ENCODE results near the gene TBC1D17.
"Not testable (repeated sequence)": the region's sequence is repeated elsewhere in the genome, so short reads cannot be mapped to it uniquely, and the experiment has no call there.

The TBC1D17 gene

DNA sequence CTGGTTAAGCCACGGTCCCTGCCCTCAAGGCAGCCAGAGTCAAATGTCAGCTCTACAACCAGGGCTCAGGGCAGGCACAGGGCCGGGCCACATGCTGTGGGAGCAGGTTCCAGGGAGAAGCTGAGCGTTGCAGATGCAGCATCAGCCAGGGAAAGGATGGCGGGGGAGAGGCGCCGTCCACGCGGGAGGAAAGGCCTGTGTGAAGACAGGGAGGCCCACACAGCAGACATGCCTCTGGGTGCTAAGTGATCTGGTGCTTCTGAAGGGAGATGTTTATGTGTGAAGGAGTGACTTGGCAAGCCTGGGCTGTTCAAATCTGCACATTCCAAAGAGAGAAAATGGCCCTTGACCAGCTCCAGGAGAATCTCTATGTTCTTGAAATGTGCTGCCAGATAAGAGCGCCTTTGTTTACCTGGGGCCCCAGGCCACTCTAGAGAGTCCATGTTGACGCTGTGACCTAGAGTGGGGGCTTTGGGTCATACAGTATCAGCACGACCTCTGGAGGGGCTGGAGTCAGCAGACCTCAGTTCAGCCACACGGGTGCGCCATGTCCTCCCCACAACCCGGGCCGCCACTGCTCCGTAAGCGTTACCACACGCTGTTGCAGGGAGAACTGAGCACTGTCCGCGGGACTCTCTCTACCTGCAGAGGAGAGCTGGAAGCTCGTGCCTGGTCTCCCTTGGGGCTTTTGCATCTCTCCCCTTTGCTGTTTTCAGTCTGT lies 35.6 kb downstream of the TBC1D17 start:
- no peak for TF ChIP-seq POLR2A (IDR thresholded peaks at IDR 0.05; ENCODE audit: low read length)
- TF ChIP-seq GATA1 (IDR thresholded peaks at IDR 0.05; ENCODE audit: low read depth, low read length): no peak
- no peak for DNase-seq

DNA sequence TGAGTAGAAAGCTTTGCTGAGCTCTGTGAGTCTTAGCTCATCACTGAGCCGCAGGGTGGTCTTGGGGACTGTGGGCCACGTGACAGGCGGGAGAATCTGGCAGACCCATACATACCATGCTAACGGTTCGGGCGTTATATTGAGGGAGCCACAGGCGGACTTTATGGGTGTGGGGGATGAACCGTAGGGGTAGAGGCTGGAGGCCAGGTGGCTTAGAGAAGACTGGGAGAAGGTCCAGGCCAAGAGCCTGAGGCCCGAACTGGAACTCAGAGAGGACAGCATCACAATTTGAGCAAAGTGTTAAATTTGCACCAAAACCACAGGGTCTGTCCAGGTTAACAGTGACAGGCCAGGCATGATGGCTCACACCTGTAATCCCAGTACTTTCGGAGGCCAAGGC lies 36.2 kb downstream of the TBC1D17 start:
- no peak for TF ChIP-seq GATA1 (IDR thresholded peaks at IDR 0.05; ENCODE audit: low read depth, low read length)
- TF ChIP-seq POLR2A (IDR thresholded peaks at IDR 0.05; ENCODE audit: low read length): no peak
- no peak for DNase-seq

- TF ChIP-seq GATA1 (IDR thresholded peaks at IDR 0.05; ENCODE audit: low read depth, low read length): no peak
- TF ChIP-seq POLR2A (IDR thresholded peaks at IDR 0.05; ENCODE audit: low read length): no peak
- DNase-seq: no peak
These were observed 37.8 kb downstream of the TBC1D17 start for GRCh38 chr19:49915271-49915670.

DNA sequence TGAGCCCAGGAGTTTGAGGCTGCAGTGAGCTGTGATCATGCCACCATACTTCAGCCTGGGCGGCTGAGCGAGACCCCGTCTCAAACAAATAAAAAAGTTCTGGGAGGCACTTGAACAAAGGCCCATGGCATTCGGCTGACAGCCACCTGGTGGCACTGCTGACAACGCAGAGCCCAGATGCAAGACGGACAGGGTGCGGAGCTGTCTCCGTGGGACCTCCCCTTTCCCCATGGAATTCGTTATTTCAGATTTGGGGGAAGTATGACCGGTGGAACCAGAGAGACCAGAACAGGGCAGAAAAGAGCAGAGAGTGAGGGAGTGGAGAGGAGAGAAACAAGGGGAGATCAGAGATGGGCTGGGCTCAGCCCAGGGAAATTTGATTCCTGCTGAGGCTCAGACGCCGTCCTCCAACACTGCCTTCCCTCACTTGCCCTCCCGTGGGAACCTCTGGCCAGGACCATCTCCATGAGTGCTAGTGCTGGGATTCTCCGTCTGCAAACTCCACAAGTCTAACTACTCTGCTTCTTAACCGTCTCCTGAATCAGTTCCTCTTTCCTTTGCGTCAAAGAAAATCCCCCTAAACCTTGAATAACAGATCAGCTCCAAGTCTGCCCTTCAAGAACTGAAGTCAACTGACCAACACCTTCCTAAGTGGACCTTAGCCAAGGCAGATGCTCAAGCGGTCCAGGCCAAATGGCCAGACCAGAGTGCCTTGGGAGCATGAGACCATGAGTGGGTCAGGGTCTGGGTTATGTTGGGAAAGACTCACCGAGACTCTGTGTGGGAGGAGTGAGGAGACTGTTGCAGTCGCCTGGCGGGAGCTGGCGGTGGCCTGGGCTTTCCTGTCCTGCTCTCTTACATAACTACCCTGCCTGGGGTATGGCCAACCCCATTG lies 39.6 kb downstream of the TBC1D17 start:
- TF ChIP-seq GATA1 (IDR thresholded peaks at IDR 0.05; ENCODE audit: low read depth, low read length): no peak
- no peak for TF ChIP-seq POLR2A (IDR thresholded peaks at IDR 0.05; ENCODE audit: low read length)
- DNase-seq: no peak

DNA sequence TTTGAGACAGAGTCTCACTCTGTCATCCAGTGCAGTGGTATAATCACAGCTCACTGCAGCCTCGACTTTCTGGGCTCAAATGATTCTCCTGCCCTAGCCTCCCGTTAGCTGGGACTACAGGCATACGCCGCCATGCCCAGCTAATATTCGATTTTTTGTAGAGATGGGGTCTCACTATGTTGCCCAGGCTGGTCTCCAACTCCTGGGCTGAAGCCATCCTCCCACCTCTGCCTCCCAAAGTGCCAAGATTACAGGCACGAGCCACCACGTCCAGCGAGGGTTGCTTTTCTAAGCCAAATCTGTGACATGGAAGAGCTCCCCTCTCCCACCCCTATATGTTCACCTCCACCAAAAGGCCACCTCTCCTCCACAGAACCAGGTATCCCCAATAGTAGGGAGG lies 40.6 kb downstream of the TBC1D17 start:
- TF ChIP-seq GATA1 (IDR thresholded peaks at IDR 0.05; ENCODE audit: low read depth, low read length): no peak
- TF ChIP-seq POLR2A (IDR thresholded peaks at IDR 0.05; ENCODE audit: low read length): no peak

DNA sequence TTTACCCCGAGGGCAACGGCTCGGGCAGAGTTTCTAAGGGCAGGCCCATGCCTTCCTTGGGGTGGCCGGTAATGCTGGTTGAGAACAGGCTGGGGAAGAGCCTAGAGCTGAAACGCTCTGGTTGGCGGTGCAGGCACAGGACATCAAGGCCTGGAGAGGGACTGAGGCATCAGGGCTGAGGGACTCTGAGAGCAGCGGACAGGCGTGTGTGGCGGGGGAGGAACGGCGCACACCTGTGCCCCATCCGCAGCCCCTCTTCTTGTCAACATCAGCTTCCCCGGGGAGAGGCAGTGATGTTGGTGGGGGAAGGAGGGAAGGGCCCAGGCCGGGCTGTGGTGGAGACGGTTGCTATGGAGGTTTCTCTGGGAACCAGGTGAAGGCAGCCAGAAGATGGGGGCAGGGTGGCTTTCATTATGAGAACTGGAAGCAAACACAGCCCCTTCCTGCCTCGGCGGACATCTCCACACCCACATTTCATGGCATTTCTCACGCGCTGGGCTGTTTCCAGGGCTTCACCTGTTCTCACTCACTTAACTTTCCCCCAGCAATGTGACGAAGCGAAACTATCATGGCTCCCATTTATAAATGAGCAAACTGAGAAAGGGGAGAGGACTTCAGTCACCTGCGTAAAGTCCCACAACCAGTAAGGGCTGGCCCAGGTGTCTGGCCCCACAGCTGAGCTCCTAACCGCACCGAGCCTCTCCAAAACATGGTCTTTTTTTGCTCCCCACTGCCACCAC lies 43.3 kb downstream of the TBC1D17 start:
- no peak for DNase-seq
- TF ChIP-seq POLR2A (IDR thresholded peaks at IDR 0.05; ENCODE audit: low read length): no peak
- no peak for TF ChIP-seq GATA1 (IDR thresholded peaks at IDR 0.05; ENCODE audit: low read depth, low read length)

More for the DNA sequence above, 40.6 kb downstream of the TBC1D17 start:
- no peak for DNase-seq

DNA sequence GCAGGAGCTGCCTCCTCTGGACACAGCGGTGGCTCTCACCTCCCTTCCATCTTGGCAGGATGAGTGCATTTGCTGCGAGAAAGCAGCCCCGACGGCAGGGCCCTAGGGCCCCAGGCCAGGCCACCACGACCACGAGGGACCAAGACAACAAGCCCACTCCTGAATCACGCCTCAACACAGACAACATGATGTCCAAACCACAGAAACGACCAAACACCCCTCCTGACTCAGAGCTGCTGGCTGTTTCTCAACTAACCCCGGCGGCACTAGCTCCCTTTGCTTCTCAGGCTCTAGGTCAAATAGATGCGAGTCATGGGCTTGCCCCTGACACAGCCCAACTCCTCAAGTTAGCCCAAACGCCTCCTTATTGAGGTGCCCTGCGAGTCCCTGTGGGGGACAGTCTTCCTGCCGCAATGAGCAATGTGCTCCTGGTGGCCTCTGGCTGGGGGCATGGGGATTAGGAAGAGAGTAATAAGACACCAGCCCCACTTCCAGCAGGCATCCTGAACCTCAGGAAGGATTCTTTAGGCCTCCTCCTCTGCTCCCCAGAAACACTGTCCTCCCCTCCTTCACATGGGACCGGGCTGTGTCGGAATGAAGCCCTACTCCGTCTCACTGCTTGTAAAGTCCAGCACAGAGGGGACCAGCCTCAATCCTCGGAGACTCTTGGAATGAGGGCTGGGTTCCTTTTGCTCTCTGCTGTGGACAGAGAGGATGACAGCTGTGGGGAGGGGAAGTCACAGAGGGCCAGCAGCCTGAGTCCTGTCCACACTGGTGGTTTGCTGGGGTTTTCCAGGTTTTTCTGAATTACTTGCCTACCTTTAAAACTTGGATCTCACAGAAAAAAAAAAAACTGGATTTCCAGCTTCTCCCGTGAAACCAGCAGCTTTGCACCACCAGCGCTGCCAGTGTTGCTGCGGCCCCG lies 44.6 kb downstream of the TBC1D17 start:
- no peak for DNase-seq

DNA sequence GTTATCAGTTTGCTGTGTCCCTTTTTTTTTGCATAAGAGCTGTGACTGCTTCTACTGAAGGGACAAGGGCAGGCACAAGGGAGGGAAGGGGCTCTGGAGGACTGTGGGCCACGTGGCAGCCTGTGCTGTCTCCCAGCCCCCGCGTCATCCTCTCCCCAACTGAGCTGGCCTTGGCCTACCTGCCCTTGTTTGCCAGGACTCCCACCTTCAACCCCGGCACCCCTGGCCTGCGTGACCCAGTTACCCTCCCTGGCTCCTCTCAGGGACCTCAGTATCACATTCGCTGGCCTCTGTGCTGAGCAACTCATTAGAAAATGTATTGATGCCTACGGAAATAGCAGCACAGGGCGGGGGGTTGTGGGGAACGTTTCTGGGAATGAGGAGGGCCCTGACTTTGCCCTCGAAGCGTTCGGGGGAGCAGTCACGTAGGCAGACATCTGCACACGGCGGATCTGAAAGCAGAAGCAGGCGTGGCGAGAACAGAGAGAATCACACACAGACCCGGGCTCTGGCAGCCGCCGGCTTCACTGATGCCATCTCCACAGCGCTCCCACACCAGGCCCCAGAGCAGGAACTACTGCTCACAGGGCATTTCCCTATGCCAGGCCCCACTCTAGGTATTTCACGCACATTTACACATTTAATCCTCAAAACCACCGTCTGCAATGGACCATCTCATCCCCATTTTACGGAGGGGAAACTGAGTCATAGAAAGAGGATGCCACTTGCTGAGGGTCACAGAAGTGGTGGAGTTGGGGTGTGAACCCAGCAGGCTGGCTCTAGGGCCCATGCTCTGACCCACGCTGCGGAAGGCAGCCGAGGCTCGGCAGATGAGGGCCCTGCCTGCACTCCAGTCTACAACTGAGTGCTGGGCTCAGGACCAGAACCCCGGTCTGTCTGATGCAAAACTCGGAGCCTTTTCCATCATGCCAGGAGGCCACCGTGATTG lies 45.8 kb downstream of the TBC1D17 start:
- no peak for DNase-seq
- TF ChIP-seq GATA1 (IDR thresholded peaks at IDR 0.05; ENCODE audit: low read depth, low read length) (no peak), POLR2A (IDR thresholded peaks at IDR 0.05; ENCODE audit: low read length) (no peak)

More for the DNA sequence above, 44.6 kb downstream of the TBC1D17 start:
- TF ChIP-seq GATA1 (IDR thresholded peaks at IDR 0.05; ENCODE audit: low read depth, low read length): no peak
- no peak for TF ChIP-seq POLR2A (IDR thresholded peaks at IDR 0.05; ENCODE audit: low read length)

DNA sequence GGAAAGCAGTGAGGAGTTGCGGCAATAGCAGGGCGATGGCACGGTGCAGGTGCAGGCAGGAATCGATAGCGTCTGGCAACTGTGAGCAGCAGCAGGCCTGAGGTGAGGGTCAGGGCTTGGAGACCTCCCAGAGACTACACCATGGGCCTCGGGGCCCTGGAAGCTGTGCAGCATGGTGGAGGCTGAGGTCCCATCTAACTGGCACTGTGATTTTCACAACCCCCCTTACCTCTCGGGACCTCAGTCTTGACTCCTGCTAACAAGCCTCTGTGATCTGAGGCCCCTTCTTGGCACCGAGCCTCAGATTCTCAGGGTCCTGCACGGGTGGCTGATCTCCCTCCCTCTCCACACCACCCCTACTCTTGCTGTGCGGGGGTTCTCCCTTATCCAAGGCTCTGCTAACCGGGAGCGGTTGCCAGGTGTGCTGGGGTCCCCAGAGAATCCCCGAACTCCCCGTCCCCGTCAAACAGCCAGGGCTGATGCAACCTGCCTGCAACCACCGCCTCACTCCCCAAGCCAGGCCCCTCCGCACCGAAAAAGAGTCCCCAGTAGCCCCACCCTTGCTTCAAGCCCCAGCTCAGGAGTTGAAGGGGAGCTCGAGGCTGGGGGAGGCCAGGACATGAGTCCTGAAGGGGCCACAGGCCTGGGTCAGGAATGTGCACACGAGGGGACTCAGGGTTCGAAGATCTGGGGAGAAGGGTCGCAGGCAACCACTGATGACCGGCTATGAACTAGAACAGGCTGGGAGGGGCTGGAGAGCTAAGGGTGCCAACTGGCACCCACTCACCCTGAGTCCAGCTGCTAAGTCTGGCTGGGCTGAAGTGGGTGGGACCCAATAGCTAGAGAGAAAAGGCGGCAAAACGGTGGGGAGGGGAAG lies 46.7 kb downstream of the TBC1D17 start:
- DNase-seq: peak; percentile 68 to 89

DNA sequence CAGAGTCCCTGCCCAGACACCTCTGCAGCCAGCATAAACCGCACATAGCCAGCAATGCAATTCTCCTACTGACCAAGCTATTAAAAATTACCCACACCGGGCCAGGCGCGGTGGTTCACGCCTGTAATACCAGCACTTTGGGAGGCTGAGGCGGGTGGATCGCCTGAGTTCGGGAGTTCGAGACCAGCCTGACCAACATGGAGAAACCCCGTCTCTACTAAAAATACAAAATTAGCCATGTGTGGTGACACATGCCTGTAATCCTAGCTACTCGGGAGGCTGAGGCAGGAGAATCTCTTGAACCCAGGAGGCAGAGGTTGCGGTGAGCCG lies 47.3 kb downstream of the TBC1D17 start:
- DNase-seq: not testable (repeated sequence)

More for the DNA sequence above, 46.7 kb downstream of the TBC1D17 start:
- TF ChIP-seq GATA1 (IDR thresholded peaks at IDR 0.05; ENCODE audit: low read depth, low read length) (no peak), POLR2A (IDR thresholded peaks at IDR 0.05; ENCODE audit: low read length) (no peak)

- no peak for DNase-seq
- TF ChIP-seq GATA1 (IDR thresholded peaks at IDR 0.05; ENCODE audit: low read depth, low read length) (no peak), POLR2A (IDR thresholded peaks at IDR 0.05; ENCODE audit: low read length) (no peak)
These were observed 48.0 kb downstream of the TBC1D17 start for GRCh38 chr19:49925486-49925885.

Measured in erythroblast (primary cell).